Effector CD4-positive, alpha-beta T cell (primary cell): ENCODE measurements around the gene WWP2.
"Not testable (repeated sequence)": the region's sequence is repeated elsewhere in the genome, so short reads cannot be mapped to it uniquely, and the experiment has no call there.

ENCODE experiments used
- DNase-seq: peaks from one replicate; pipeline ENCODE4 v3.0.0-alpha.2; 2020

Gene WWP2

DNA sequence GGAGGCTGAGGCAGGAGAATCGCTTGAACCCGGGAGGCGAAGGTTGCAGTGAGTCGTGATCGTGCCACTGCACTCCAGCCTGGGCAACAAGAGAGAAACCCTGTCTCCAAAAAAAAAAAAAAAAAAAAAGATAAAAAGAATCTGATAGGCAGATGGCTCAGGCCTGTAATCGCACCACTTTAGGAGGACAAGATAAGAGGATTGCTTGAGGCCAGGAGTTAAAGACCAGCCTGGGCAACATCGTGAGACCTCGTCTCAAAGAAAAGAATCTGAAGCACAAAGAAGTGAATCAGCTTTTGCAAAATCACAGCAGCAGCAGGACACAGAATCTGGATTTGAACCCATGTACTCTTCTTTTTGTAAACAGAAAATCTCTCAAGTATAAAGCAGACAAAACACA lies 15.0 kb upstream of the WWP2 start:
- no peak for DNase-seq

DNA sequence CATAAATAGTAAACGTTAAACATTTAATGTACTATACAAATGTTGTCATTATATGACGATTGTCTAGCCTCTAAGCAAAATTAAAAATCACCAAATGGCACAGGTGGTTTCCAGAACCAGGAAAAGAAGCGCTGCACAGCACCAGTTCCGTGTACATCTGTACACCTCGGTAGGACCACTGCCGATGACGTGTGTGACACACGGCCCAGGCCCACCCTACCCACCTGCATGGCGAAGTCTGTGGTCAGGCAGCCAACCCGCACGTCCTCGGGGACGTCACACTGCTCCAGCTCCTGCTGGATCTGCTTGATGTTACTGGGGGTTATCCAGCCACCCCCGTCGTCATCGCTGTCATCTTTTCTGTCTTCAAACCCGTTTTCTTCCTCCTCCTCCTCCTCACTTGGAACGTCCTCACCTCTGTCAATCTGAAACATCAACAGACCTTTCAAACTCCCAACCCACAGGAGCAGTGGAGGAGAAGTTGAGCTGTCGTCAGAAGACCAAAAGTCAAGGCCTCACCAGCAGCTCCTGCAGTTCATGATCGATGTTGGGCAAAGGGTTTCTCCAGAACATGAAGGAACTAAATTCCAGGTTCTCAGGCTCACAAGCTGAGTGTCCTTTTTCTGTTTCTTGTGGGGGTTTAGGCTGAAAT lies 13.3 kb upstream of the WWP2 start:
- DNase-seq, result no peak

DNA sequence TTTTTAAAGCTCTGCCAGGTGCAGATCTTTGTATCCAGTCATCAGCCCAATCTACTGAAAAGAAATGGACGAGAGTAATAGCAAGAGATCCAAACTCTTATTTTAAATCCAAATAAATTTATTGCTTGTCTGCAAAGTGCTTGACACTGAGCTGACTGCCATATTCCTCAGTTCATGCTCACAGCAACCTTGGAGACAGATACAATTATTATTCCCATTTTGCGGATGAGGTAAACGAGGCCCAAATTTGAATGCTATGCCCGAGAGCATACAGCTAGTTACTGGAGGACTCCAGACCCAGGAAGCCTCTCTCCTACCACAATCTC lies 8.0 kb upstream of the WWP2 start:
- no peak for DNase-seq

DNA sequence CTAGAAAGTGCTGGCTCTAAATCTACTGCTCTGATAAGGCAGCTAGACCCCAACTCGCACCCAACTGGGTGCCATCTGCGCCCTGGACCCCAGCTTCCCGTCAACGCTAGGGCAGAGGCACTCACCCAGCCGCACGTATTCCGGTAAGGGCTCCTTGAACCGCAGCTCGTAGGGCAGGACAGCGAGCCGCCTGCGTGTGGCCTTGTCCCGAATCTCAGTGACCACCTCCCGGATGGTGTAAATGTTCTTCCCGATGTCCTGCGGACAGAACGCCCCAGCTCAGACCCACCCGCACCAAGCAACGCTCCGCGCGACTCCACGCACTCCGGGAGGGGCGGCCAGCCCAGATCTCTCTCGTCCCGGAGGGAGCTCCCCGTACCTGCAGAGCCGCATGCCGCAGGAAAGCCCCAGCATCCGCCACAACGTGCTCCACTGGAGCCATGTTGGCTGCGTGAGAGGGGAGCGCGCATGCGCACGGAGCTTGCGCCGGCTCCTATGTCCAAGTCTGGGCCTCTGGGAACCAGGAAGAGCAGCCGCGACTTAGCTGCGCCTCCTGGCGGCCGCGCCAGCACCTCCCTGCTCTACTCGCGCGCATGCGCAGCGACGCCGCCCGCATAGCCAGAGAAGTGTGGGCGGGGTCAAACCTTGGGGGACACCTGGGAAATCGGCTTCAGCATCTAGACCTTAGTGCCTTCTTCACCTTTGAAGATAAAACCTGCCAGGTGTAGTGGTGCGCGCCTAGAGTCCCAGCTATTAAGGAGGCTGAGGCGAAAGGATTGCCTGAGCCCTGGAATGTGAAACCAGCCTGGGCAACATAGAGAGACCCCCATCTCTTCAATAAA lies 7.4 kb upstream of the WWP2 start, which contains the start of gene NOB1:
Gene NOB1, minus strand, starts transcription at position 458 of the 842 bp plus-strand sequence. Its CDS starts 16 bp downstream, at position 442.
- peak; percentile 96 for DNase-seq

DNA sequence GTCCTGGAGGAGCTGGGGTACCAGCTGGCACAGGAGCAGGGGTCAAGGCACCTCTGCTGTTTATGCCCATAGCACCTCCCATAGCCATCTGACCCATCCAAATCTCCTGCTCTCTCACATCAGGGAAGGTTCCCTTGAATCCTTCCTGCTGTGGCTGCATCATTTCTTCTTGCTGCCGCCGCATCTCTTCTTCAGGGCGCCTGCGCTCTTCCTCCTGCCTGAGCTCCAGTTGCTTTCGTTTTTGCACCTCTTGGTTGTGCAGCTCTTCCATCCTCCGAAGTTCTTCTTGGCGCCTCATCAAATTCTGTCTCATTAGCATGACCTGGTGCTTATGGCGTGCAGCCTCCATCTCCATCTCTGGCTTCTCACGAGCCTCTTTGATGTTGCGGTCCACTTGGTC lies 5.4 kb upstream of the WWP2 start:
- DNase-seq, result no peak

DNA sequence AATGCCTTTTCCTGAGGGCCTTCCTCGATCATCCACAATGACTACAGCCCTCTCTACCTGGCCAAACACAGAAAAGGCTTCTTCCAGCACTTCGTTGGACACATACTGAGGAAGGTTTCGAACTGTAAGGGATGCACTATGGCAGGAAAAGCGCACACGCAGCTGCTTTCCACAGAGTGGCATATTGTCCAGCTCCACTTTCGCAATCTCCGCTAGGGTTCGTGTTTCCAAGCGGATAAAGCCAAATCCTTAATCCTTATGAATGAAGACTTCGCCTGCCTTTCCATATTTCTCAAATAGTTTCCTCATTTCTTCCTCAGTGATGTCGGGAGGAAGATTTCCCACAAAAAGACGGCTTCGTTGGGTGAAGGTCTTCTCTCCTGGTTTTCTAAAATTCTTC lies 4.8 kb upstream of the WWP2 start:
- not testable (repeated sequence) for DNase-seq

DNA sequence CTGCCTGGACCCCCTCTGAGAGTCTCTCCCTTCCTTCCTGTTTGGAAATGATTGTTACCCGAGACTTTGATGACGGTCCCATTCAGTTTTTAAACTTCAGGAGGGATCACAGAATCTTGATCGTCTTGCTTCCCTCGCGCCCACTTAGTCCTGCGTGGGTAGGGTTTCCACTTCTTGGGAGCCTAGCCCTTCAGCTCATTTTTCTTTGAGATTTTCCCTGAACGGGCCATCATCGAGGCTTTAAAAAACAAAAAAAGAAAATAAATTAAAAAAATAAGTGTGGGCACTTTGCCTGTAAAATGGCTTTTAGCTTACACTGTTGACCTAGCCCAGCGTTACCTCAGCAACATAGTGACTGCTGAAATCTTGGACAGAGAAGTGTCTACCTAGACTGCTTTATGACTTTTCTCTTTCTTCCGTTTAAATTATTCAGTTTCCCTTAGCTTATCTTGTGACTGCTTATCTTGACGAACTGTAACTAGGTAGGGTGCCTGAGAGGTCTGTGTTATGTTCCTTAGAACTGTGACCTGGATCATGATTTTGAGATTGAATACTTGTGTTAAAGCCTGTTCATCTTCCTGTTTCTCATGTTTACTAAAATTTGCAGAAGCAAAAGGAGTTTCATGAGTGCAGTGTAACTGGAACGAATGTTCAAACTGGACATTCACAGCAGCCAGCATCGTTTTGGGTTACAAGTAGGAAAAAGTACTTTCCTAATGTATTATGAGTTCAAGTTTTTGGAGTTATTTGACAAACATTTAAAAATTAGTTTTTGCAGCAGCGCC lies 874 bp downstream of the WWP2 start:
- peak; percentile 4 for DNase-seq

DNA sequence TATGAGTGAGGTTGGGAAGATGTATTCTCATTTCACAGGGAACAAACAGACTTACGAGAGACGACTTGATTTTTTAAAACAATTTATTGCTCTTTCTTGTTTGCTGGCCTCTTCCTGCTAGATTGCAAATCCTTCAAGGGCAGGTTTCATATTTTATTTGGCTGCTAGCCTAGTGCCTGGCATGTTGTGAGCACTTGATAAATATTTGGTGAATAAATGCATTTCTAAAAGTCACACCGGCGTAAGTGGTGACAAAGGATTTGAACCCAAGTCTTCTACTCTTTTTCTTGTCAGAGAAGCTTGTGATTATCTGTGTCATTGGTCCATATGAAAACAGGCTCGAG lies 1.4 kb downstream of the WWP2 start:
- no peak for DNase-seq

DNA sequence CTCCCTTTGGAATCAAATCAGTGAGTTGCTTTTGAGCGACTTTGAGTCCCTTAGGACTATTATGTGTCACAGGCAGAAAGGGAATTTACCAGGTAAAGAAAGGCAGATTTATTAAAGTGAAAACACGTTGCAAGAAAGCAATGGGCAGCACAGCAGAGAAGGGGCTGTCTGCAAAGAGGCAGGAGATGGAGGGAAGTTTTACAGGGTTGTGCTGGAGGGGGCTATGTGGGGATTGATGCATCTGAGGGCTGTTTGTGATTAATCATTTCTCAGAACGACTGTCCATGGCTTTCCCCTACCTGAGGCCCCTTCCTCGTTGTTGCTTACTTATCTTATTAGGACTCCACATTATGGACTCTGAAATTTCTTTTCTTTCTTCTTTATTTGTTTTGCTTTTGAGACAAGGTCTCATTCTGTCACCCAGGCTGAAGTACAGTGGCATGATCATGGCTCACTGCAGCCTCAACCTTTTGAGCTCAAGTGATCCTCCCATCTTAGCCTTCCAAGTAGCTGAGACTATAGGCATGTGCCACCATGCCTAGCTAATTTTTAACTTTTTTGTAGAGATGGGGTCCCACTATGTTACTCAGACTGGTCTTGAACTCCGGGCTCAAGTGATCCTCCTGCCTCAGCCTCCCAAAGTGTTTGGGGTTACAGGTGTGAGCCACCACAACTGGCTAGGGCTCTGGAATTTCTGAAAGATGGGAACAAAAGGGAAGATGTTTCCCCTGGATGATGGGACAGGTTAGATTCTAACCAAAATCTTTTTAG lies 5.5 kb downstream of the WWP2 start:
- DNase-seq, result no peak

DNA sequence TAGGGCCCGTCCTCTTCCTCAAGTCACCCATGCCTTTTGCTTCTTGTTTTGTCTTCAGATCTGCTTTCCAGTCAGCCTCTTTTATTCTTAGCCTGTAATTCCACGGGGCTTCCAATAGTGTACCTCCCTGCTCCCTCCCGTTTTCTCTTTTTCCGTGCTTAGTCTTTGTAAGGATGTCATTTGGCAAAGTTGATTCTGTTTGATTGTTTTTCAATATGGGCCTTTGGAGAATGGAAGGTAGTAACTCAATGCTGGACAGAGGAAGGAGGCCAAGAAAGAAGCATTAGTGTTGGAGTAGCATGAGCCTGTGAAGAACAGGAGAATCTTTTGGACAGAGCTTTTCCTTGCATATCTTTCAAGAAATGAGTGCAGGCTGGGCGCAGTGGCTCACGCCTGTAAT lies 6.5 kb downstream of the WWP2 start:
- no peak for DNase-seq

DNA sequence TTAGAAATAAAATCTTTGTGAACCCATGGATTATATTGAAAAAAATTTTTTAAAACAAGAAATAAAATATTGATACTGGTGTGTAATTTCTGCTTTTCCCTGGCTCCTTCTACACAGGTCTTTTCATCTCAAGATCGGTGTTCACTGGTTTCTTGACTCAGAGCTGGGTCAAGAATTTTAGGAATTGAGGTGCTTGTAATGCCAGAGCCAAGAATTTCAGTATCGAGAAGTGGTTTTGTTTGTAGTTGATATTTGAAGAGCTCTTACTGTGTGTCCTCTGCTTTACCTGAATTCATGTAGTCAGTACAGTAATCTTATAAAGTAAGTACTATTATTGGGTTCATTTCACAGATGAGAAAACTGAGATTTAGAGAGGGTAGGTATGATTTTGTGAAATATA lies 7.3 kb downstream of the WWP2 start:
- no peak for DNase-seq

DNA sequence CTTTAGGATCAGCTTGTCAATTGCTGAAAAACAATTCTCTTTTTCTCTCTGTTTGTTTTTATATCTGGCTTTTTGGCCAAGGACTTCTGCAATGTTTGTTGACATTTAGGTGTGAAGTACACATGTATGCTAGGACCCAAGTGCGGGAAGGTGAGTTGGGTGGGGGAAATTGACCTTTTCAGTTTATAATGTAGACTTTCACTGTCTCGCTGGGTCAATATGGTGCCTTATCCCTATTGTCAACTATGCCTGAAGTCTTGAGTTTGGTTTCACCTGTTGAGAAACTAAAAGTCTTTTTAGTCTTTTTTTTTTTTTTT lies 9.5 kb downstream of the WWP2 start:
- no peak for DNase-seq

DNA sequence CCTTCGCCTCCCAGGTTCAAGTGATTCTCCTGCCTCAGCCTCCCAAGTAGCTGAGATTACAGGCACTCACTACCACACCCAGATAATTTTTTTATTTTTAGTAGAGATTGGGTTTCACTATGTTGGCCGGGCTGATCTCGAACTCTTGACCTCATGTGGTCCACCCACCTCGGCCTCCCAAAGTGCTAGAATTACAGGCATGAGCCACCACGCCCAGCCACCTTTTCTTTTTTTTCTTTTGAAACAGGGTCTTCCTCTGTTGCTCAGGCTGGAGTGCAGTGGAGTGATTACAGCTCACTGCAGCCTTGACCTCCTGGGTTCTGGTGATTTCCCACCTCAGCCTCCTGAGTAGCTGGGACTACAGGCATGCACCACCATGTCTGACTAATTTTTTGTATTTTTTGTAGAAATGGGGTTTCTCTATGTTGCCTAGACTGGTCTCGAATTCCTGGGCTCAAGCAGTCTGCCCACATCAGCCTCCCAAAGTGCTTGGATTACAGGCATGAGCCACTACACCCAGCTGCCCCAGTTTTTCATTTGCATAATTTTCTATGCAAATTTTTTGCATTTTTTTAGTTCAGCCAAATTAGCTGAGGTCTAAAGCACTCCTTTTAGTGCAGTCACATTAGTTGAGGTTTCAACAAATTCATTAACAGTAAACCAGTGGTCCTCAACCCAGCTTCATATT lies 11.3 kb downstream of the WWP2 start:
- no peak for DNase-seq

DNA sequence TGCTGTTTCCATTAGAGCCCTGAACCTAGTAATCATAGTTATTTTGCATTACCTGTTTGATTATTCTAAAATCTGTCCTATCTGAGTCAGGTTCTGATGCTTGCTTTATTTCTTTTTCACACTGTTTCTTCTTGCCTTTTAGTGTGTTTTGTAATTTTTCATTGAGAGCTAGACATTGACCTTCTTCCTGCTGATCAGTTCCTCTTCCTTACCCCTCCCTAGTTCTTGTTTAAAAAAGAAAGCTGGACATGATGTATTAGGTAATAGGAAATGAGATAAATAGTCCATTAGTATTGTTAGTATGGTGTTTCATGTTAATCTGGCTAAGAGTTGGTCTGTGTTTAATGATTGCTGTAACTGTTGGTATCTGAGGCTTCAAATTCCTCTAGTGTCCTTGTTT lies 13.4 kb downstream of the WWP2 start:
- DNase-seq, result no peak

DNA sequence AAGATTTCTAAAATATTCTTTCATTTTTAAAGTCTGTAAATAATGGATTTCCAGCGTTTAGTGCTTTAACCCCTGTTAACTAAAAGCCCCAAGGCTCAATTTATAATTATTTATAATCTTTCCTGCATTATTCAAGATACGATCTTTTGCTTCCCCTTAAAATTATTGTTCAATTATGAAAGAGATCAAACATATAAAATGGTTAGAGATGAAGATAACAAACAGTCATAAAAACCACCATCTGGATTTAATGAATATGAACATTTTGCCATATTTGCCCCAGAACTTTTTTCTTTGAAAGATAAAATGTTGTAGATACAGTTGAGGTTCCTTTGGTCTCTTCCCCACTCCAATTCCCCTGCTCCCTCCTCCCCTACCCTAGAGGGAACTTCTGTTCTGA lies 17.6 kb downstream of the WWP2 start:
- no peak for DNase-seq

DNA sequence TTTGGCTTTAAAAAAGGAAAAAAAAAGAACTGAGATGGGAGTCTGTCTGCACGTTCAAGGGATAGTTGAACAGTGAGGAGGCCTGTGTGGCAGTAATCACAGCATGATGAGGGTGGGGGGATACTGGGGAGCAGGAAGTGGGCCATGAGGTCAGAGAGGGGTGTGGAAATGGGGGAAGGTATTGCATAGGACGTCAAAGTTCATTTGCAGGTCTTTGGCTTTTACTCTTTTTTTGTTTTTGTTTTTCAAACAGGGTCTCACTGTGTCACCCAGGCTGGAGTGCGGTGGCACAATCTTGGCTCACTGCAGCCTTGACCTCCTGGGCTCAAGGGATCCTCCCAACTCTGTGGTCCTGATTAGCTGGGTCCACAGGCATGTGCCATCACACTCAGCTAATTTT lies 19.0 kb downstream of the WWP2 start:
- no peak for DNase-seq

DNA sequence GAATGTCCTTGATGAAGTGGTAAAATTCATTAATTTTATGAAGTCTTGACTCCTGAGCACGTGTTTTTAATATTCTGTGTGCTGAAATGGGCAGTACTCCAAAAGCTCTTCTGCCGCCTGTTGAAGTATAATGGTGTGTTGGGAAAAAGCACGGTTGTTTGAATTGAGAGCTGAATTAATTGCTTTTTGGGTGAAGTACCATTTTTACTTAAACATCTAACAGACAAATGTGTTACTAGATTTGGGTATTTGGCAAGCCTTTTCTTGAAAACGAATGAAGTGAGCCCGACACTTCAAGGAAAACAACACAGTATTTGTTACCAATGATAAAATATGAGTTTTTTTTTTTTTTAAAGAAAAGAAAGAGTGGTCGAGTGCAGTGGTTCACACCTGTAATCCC lies 22.5 kb downstream of the WWP2 start:
- DNase-seq, result no peak

DNA sequence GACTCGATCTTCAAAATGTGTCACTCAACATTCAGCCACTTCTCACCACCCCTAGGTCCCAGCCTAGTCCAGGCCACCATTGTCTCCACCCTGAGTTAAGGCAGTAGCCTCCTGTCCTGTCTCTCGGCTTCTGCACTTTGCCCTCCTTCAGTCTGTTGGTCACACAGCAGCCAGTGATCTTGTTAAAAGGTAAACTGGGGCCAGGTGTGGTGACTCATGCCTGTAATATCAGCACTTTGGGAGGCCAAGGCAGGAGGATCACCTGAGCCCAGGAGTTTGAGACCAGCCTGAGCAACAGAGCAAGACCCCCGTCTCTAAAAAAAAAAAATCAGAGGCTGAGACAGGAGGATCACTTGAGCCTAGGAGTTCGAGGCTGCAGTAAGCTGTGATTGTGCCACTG lies 25.8 kb downstream of the WWP2 start:
- DNase-seq, result no peak

DNA sequence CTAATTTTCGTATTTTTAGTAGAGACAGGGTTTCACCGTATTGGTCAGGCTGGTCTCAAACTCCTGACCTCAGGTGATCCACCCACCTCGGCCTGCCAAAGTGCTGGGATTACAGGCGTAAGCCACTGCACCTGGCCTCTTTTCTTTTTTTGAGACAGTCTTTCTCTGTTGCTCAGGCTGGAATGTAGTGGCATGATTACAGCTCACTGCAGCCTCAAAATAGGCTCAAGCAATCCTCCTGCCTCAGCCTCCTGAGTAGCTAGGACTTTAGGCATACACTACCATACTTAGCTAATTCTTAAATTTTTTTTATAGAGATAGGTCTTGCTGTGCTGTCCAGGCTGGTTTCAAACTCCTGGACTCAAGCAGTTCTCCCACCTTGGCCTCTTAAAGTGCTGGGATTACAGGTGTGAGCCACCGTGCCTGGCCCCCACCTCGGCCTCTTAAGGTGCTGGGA lies 29.3 kb downstream of the WWP2 start:
- not testable (repeated sequence) for DNase-seq

DNA sequence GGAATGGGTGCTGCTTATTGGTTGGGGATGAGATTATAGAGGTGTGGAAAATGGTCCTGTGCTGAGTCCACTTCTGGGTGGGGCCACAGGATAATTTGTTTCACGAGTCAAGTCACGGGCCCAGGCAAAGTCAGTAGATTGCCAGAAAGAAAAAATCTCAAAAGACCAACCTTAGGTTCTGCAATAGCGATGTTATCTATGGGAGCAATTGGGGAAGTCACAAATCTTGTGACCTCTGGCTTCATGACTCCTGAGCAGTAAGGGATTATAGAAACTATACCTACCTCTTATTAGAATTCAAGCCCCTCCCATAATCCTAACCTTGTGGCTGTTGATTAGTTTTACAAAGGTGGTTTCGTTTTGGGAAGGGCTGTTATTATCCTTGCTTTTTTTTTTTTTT lies 31.4 kb downstream of the WWP2 start:
- DNase-seq, result no peak

DNA sequence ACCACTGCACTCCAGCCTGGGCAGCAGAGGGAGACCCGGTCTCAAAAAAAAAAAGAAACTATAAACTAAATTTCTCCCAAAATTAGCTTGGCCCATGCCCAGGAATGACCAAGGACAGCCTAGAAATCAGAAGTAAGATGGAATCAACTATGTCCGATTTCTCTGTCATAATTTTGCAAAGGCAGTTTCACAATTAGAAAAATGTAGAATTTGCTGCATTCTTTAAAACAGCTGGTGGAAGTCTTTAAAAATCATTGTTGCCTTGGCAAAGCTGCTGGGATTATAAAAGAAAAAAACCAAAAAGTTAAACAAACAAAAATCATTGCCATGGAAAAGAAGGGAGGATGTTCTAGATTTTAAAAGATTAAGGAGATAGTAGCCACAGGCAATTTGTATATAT lies 32.4 kb downstream of the WWP2 start:
- DNase-seq, result no peak

DNA sequence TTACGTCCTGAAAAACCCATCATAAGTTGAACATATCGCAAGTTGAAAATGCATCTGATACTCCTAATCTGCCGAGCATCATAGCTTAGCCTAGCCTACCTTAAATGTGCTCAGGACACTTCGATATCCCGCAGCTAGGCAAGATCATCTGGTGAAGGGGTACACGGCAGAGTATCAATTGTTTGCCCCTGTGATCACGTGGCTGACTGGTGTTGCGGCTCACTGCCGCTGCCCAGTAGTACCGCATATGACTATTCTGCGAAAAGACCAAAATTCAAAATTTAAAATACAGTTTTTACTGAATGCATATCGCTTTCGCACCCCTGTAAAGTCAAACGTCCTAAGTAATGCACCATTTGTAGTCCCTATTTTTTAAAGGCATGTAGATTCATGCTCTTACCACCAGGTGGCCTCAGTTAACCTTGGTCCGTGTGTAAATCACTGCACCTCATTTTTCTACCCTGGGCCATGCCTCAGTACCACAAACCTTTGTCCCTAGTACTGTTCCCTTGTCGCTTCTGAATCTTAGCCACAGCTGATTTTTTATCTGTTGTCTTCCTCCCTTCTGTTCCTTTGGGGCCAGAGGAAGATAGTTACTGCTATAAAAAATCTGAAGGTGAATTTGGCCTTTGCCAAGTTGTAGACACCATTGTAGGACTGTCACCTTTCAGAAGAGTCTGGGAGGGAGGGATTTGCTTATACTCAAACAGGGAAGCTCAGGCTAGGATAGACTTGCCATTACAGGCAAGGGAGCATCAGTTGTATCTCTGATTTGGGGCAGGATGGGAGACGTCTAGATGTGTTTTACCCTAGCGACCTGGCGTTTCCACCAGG lies 34.4 kb downstream of the WWP2 start:
- peak; percentile 12 for DNase-seq
